NCI-H1105 (cell line): Measurements from ENCODE around the gene PI4K2A.
"Not testable (repeated sequence)": the region's sequence is repeated elsewhere in the genome, so short reads cannot be mapped to it uniquely, and the experiment has no call there.

ENCODE experiments used
- DNase-seq: peaks from one replicate; lab custom pipeline; 2025; lab: John Stamatoyannopoulos, UW

PI4K2A gene

GRCh38 chr10:97675222-97675621 lies 34.8 kb downstream of the PI4K2A start:
- DNase-seq, result no peak

- DNase-seq, result peak; percentile 9
These were observed 36.5 kb downstream of the PI4K2A start for GRCh38 chr10:97676770-97677581.

- DNase-seq, result no peak
These were observed 39.1 kb downstream of the PI4K2A start for GRCh38 chr10:97679594-97679993.

- no peak for DNase-seq
These were observed 41.6 kb downstream of the PI4K2A start for GRCh38 chr10:97682042-97682441.

- no peak for DNase-seq
These were observed 43.3 kb downstream of the PI4K2A start for GRCh38 chr10:97683556-97684367.

GRCh38 chr10:97684368-97684713 lies 43.9 kb downstream of the PI4K2A start:
- DNase-seq, result not testable (repeated sequence)

GRCh38 chr10:97684866-97685394 lies 44.5 kb downstream of the PI4K2A start:
- DNase-seq, result no peak

- no peak for DNase-seq
These were observed 45.0 kb downstream of the PI4K2A start for GRCh38 chr10:97685395-97685958.

GRCh38 chr10:97686301-97686961 lies 46.0 kb downstream of the PI4K2A start:
- no peak for DNase-seq

- DNase-seq, result peak; percentile 89
These were observed 46.7 kb downstream of the PI4K2A start, which contains the start of gene AVPI1 for GRCh38 chr10:97686962-97687784. Gene AVPI1, minus strand, starts transcription at chr10:97687241. Its CDS starts 7,336 bp downstream, at chr10:97679905.

- DNase-seq, result no peak
These were observed 47.6 kb downstream of the PI4K2A start for GRCh38 chr10:97687785-97688781.

- no peak for DNase-seq
These were observed 49.1 kb downstream of the PI4K2A start for GRCh38 chr10:97689559-97690020.

- no peak for DNase-seq
These were observed 49.7 kb downstream of the PI4K2A start for GRCh38 chr10:97690133-97690532.

GRCh38 chr10:97698072-97698655 lies 57.7 kb downstream of the PI4K2A start:
- not testable (repeated sequence) for DNase-seq

GRCh38 chr10:97701438-97702069 lies 61.1 kb downstream of the PI4K2A start:
- peak; percentile 41 for DNase-seq

- no peak for DNase-seq
These were observed 63.1 kb downstream of the PI4K2A start for GRCh38 chr10:97703398-97704067.

- DNase-seq, result no peak
These were observed 63.9 kb downstream of the PI4K2A start for GRCh38 chr10:97704341-97704740.

GRCh38 chr10:97705006-97705670 lies 64.7 kb downstream of the PI4K2A start:
- DNase-seq, result no peak
